ENCODE data around the gene PTPN2. TPM values are rescaled to one million over a fixed set of nuclear protein-coding genes. Genes with fewer than 3 reads are reported as not detected.
A peak's percentile ranks its signal among the peaks of the same experiment; 100 is the strongest.

PTPN2 gene
- total RNA-seq, 1 donor from 2014 or later, result 72.5 TPM

- DNase-seq, result no peak
- peaks cover 67% of the 10 kb centered on the region for H3K4me1 Mint-ChIP-seq
- no peak overlapping the region for H3K27ac Mint-ChIP-seq
- intact Hi-C loops (cut with micrococcal nuclease), result loop anchor here (5.0 kb wide), 1 partner anchor 106 kb away; the partner anchor contains the start of gene SEH1L
- peaks cover 39% of the 10 kb centered on the region for H3K36me3 Mint-ChIP-seq (ENCODE audit: low read depth)
- peak overlapping the region; percentile 74 for H3K4me3 Mint-ChIP-seq
- H3K9me3 Mint-ChIP-seq, result no peaks in the 10 kb centered on the region
- no peaks in the 10 kb centered on the region for H3K27me3 Mint-ChIP-seq
Observed at GRCh38 chr18:12841070-12841469, 43.0 kb downstream of the PTPN2 start.

- intact Hi-C loops (cut with micrococcal nuclease), result loop anchor here (5.0 kb wide), 1 partner anchor 107 kb away; the partner anchor contains the start of gene SEH1L
- Mint-ChIP-seq H3K27ac (peak overlapping the region; percentile 95), H3K4me3 (peak overlapping the region; percentile 74), H3K36me3 (ENCODE audit: low read depth) (peaks cover 40% of the 10 kb centered on the region), H3K9me3 (no peaks in the 10 kb centered on the region), H3K4me1 (peaks cover 65% of the 10 kb centered on the region), H3K27me3 (no peaks in the 10 kb centered on the region)
- DNase-seq, result peak; percentile 72
Observed at GRCh38 chr18:12840382-12840781, 43.7 kb downstream of the PTPN2 start.

- H3K27me3 Mint-ChIP-seq, result no peaks in the 10 kb centered on the region
- no peaks in the 10 kb centered on the region for H3K9me3 Mint-ChIP-seq
- peak overlapping the region; percentile 74 for H3K4me3 Mint-ChIP-seq
- intact Hi-C loops (cut with micrococcal nuclease), result loop anchor here (1.0 to 5.0 kb wide), 7 partner anchors 11 to 599 kb away; partner anchors contain the start of gene SEH1L
- DNase-seq, result peak; percentile 90
- peaks cover 59% of the 10 kb centered on the region for H3K4me1 Mint-ChIP-seq
- H3K36me3 Mint-ChIP-seq (ENCODE audit: low read depth), result peaks cover 41% of the 10 kb centered on the region
- H3K27ac Mint-ChIP-seq, result peak overlapping the region; percentile 95
Observed at GRCh38 chr18:12839526-12840196, 44.4 kb downstream of the PTPN2 start.

- Mint-ChIP-seq H3K9me3 (no peaks in the 10 kb centered on the region), H3K4me3 (peak overlapping the region; percentile 74), H3K4me1 (peaks cover 55% of the 10 kb centered on the region), H3K36me3 (ENCODE audit: low read depth) (peaks cover 41% of the 10 kb centered on the region), H3K27ac (peak overlapping the region; percentile 95), H3K27me3 (no peaks in the 10 kb centered on the region)
- peak; percentile 78 for DNase-seq
- intact Hi-C loops (cut with micrococcal nuclease), result loop anchor here (1.0 to 5.0 kb wide), 6 partner anchors 11 to 599 kb away; no protein-coding TSS in a partner anchor
Observed at GRCh38 chr18:12839057-12839525, 44.9 kb downstream of the PTPN2 start.

- DNase-seq, result peak; percentile 74
- peaks cover 42% of the 10 kb centered on the region for H3K36me3 Mint-ChIP-seq (ENCODE audit: low read depth)
Observed at GRCh38 chr18:12838178-12838634, 45.8 kb downstream of the PTPN2 start.

GRCh38 chr18:12837747-12838146 lies 46.3 kb downstream of the PTPN2 start:
- H3K4me1 Mint-ChIP-seq, result peaks cover 52% of the 10 kb centered on the region
- intact Hi-C loops (cut with micrococcal nuclease), result loop anchor here (2.0 to 5.0 kb wide), 2 partner anchors 13 to 35 kb away; no protein-coding TSS in a partner anchor
- peak overlapping the region; percentile 84 for H3K4me3 Mint-ChIP-seq
- no peaks in the 10 kb centered on the region for H3K27me3 Mint-ChIP-seq
- H3K9me3 Mint-ChIP-seq, result peaks cover 7% of the 10 kb centered on the region
- peak overlapping the region; percentile 89 for H3K27ac Mint-ChIP-seq
- peaks cover 46% of the 10 kb centered on the region for H3K36me3 Mint-ChIP-seq (ENCODE audit: low read depth)
- no peak for DNase-seq

More at GRCh38 chr18:12838178-12838634, 45.8 kb downstream of the PTPN2 start:
- Mint-ChIP-seq H3K27ac (peak overlapping the region; percentile 89), H3K9me3 (peaks cover 5% of the 10 kb centered on the region), H3K4me3 (peak overlapping the region; percentile 84), H3K27me3 (no peaks in the 10 kb centered on the region), H3K4me1 (peaks cover 51% of the 10 kb centered on the region)
- intact Hi-C loops (cut with micrococcal nuclease), result loop anchor here (2.0 to 5.0 kb wide), 2 partner anchors 13 to 36 kb away; no protein-coding TSS in a partner anchor

- H3K27me3 Mint-ChIP-seq, result no peaks in the 10 kb centered on the region
- H3K36me3 Mint-ChIP-seq (ENCODE audit: low read depth), result peaks cover 49% of the 10 kb centered on the region
- H3K4me3 Mint-ChIP-seq, result no peak overlapping the region
- no peak overlapping the region for H3K27ac Mint-ChIP-seq
- H3K4me1 Mint-ChIP-seq, result peaks cover 48% of the 10 kb centered on the region
- peaks cover 7% of the 10 kb centered on the region for H3K9me3 Mint-ChIP-seq
- no peak for DNase-seq
- intact Hi-C loops (cut with micrococcal nuclease), result loop anchor here (5.0 kb wide), 1 partner anchor 34 kb away; no protein-coding TSS in a partner anchor
Observed at GRCh38 chr18:12836551-12836950, 47.5 kb downstream of the PTPN2 start.

- Mint-ChIP-seq H3K36me3 (ENCODE audit: low read depth) (peaks cover 80% of the 10 kb centered on the region), H3K27me3 (no peaks in the 10 kb centered on the region), H3K27ac (peak overlapping the region; percentile 75), H3K4me1 (peaks cover 29% of the 10 kb centered on the region), H3K4me3 (peak overlapping the region; percentile 44), H3K9me3 (peaks cover 9% of the 10 kb centered on the region)
- DNase-seq, result no peak
- intact Hi-C loops (cut with micrococcal nuclease), result loop anchor here (1.0 kb wide), 1 partner anchor 11 kb away; no protein-coding TSS in a partner anchor
Observed at GRCh38 chr18:12828116-12829051, 55.7 kb downstream of the PTPN2 start.

- H3K27me3 Mint-ChIP-seq, result no peaks in the 10 kb centered on the region
- H3K27ac Mint-ChIP-seq, result no peak overlapping the region
- intact Hi-C loops (cut with micrococcal nuclease), result no loop called here
- peaks cover 26% of the 10 kb centered on the region for H3K4me1 Mint-ChIP-seq
- H3K4me3 Mint-ChIP-seq, result no peak overlapping the region
- no peak for DNase-seq
- peaks cover 76% of the 10 kb centered on the region for H3K36me3 Mint-ChIP-seq (ENCODE audit: low read depth)
- H3K9me3 Mint-ChIP-seq, result peaks cover 5% of the 10 kb centered on the region
Observed at GRCh38 chr18:12827588-12827987, 56.4 kb downstream of the PTPN2 start.

GRCh38 chr18:12825230-12825629 lies 58.8 kb downstream of the PTPN2 start:
- Mint-ChIP-seq H3K4me3 (no peak overlapping the region), H3K27ac (no peak overlapping the region), H3K36me3 (ENCODE audit: low read depth) (peaks cover 73% of the 10 kb centered on the region), H3K9me3 (peaks cover 5% of the 10 kb centered on the region), H3K27me3 (no peaks in the 10 kb centered on the region), H3K4me1 (peaks cover 33% of the 10 kb centered on the region)
- no peak for DNase-seq
- intact Hi-C loops (cut with micrococcal nuclease), result loop anchor here (2.0 kb wide), 1 partner anchor 14 kb away; no protein-coding TSS in a partner anchor

- Mint-ChIP-seq H3K4me3 (no peak overlapping the region), H3K27me3 (no peaks in the 10 kb centered on the region), H3K36me3 (ENCODE audit: low read depth) (peaks cover 63% of the 10 kb centered on the region), H3K27ac (no peak overlapping the region), H3K9me3 (peaks cover 5% of the 10 kb centered on the region), H3K4me1 (peaks cover 41% of the 10 kb centered on the region)
- no peak for DNase-seq
- intact Hi-C loops (cut with micrococcal nuclease), result loop anchor here (2.0 kb wide), 1 partner anchor 15 kb away; no protein-coding TSS in a partner anchor
Observed at GRCh38 chr18:12823892-12824291, 60.1 kb downstream of the PTPN2 start.

GRCh38 chr18:12821408-12821807 lies 62.6 kb downstream of the PTPN2 start:
- Mint-ChIP-seq H3K4me1 (peaks cover 37% of the 10 kb centered on the region), H3K27ac (no peak overlapping the region), H3K9me3 (no peaks in the 10 kb centered on the region), H3K4me3 (no peak overlapping the region), H3K36me3 (ENCODE audit: low read depth) (peaks cover 61% of the 10 kb centered on the region), H3K27me3 (no peaks in the 10 kb centered on the region)
- DNase-seq, result no peak
- intact Hi-C loops (cut with micrococcal nuclease), result no loop called here

GRCh38 chr18:12820506-12820905 lies 63.5 kb downstream of the PTPN2 start:
- Mint-ChIP-seq H3K9me3 (no peaks in the 10 kb centered on the region), H3K4me1 (peaks cover 39% of the 10 kb centered on the region), H3K36me3 (ENCODE audit: low read depth) (peaks cover 64% of the 10 kb centered on the region), H3K27me3 (no peaks in the 10 kb centered on the region), H3K4me3 (no peak overlapping the region), H3K27ac (no peak overlapping the region)
- DNase-seq, result no peak
- intact Hi-C loops (cut with micrococcal nuclease), result no loop called here
